IMR-90 (cell line): ENCODE results near the gene KLC3. TPM values are rescaled to one million over a fixed set of nuclear protein-coding genes. Genes with fewer than 3 reads are reported as not detected.

Source experiments
- ATAC-seq: fragments of 200-7000 bp; cut with Tn5 transposase; 2 replicates; pipeline ENCODE4 v1.9.1; 2020; ENCODE audit warnings: low read depth, mild to moderate bottlenecking, moderate library complexity
- BruUV-seq: library from RNA; stranded (reverse); fragments of 400-500 nt; replicated peaks from 2 replicates; lab custom pipeline; 2021; lab: Mats Ljungman, UMichigan
- CTCF ChIA-PET: fragments of 300-600 bp; formaldehyde crosslinking; extraction: SDS; loops from one replicate; lab custom pipeline; 2021; ENCODE audit warnings: antibody characterized with exemption; lab: Yijun Ruan, JAX
- POLR2A ChIA-PET: fragments of 300-600 bp; sonication (Branson Sonifier 250); formaldehyde crosslinking; loops from one replicate; lab custom pipeline; 2022; ENCODE audit warnings: antibody characterized with exemption; ENCODE audit not compliant: unreplicated experiment; lab: Charles Lee
- DNase-seq: peaks from one replicate; pipeline ENCODE4 v3.0.0; 2013
- H2AFZ ChIP-seq: replicated peaks from 2 replicates; pipeline ENCODE3; 2013; ENCODE audit warnings: low read length, mild to moderate bottlenecking; ENCODE audit not compliant: poor library complexity
- H2AK5ac ChIP-seq: 2 replicates; pipeline ENCODE4 v1.6.1; 2013; ENCODE audit warnings: low read depth, low read length, inconsistent platforms
- H2AK9ac ChIP-seq: replicated peaks from 2 replicates; pipeline ENCODE3; 2013; ENCODE audit warnings: mild to moderate bottlenecking, low read depth, low read length, moderate library complexity; ENCODE audit not compliant: poor library complexity
- H2BK120ac ChIP-seq: 2 replicates; pipeline ENCODE4 v1.6.1; 2013; ENCODE audit warnings: low read depth, low read length, inconsistent platforms
- H2BK15ac ChIP-seq: 3 replicates; pipeline ENCODE4 v1.6.1; 2013; ENCODE audit warnings: low read depth, low read length, inconsistent platforms
- H2BK20ac ChIP-seq: 2 replicates; pipeline ENCODE4 v1.6.1; 2013; ENCODE audit warnings: low read depth, mild to moderate bottlenecking, inconsistent platforms, low read length, moderate library complexity
- H2BK5ac ChIP-seq: 2 replicates; pipeline ENCODE4 v1.6.1; 2013; ENCODE audit warnings: mild to moderate bottlenecking, low read depth, low read length, inconsistent platforms; ENCODE audit not compliant: poor library complexity, severe bottlenecking
- H3K14ac ChIP-seq: replicated peaks from 2 replicates; pipeline ENCODE4 v1.6.1; 2013; ENCODE audit warnings: low read depth, low read length, inconsistent platforms
- H3K18ac ChIP-seq: 2 replicates; pipeline ENCODE4 v1.6.1; 2013; ENCODE audit warnings: low read depth, low read length, control low read depth
- H3K23ac ChIP-seq: 2 replicates; pipeline ENCODE4 v1.6.1; 2013; ENCODE audit warnings: low read depth, low read length, inconsistent platforms
- H3K27ac ChIP-seq: 2 replicates; pipeline ENCODE4 v1.5.1; 2013; ENCODE audit warnings: mild to moderate bottlenecking, control low read depth, low read length; ENCODE audit not compliant: insufficient read depth
- H3K27me3 ChIP-seq: 2 replicates; pipeline ENCODE4 v1.6.1; 2013; ENCODE audit warnings: low read length; ENCODE audit not compliant: control insufficient read depth, insufficient read depth
- H3K36me3 ChIP-seq: 2 replicates; pipeline ENCODE4 v1.6.1; 2013; ENCODE audit warnings: low read length, mixed read lengths; ENCODE audit not compliant: control insufficient read depth, insufficient read depth
- H3K4ac ChIP-seq: 2 replicates; pipeline ENCODE4 v1.6.1; 2013; ENCODE audit warnings: low read depth, low read length, inconsistent platforms
- H3K4me1 ChIP-seq: 2 replicates; pipeline ENCODE4 v1.6.1; 2013; ENCODE audit warnings: low read length, mixed read lengths; ENCODE audit not compliant: control insufficient read depth, insufficient read depth
- H3K4me2 ChIP-seq: 2 replicates; pipeline ENCODE4 v1.6.1; 2013; ENCODE audit warnings: low read depth, mild to moderate bottlenecking, control low read depth, low read length, moderate library complexity
- H3K4me3 ChIP-seq: 2 replicates; pipeline ENCODE4 v1.5.1; 2013; ENCODE audit warnings: low read depth, mild to moderate bottlenecking, control low read depth, low read length, moderate library complexity; ENCODE audit not compliant: insufficient read depth
- H3K56ac ChIP-seq: 2 replicates; pipeline ENCODE4 v1.6.1; 2013; ENCODE audit warnings: low read length, inconsistent platforms; ENCODE audit not compliant: insufficient read depth; ENCODE audit errors: extremely low read depth
- H3K79me1 ChIP-seq, 2 experiments: 2 replicates each; pipeline ENCODE4 v1.6.1; 2013; ENCODE audit warnings: low read length in 2 of 2, inconsistent platforms in 1 of 2, low read depth in 1 of 2
- H3K9ac ChIP-seq: 2 replicates; pipeline ENCODE4 v1.6.1; 2013; ENCODE audit warnings: low read depth, low read length, control low read depth
- H3K9me1 ChIP-seq: 2 replicates; pipeline ENCODE4 v1.6.1; 2013; ENCODE audit warnings: low read length, inconsistent platforms; ENCODE audit not compliant: insufficient read depth
- H3K9me3 ChIP-seq: 2 replicates; pipeline ENCODE4 v1.6.1; 2013; ENCODE audit warnings: low read length; ENCODE audit not compliant: control insufficient read depth, insufficient read depth
- H4K20me1 ChIP-seq: 2 replicates; pipeline ENCODE4 v1.6.1; 2013; ENCODE audit warnings: low read length, inconsistent platforms; ENCODE audit not compliant: insufficient read depth
- H4K5ac ChIP-seq: 2 replicates; pipeline ENCODE4 v1.6.1; 2013; ENCODE audit warnings: mild to moderate bottlenecking, low read depth, low read length, control low read depth
- H4K8ac ChIP-seq, 2 experiments: 2 replicates each; pipeline ENCODE4 v1.6.1; 2013; ENCODE audit warnings: low read depth in 2 of 2, low read length in 2 of 2, control low read depth in 1 of 2, inconsistent platforms in 1 of 2
- H4K91ac ChIP-seq: 2 replicates; pipeline ENCODE4 v1.6.1; 2013; ENCODE audit warnings: low read depth, low read length, inconsistent platforms; ENCODE audit not compliant: insufficient read depth
- BHLHE40 ChIP-seq: fragments of 150-350 bp; IDR thresholded peaks from 2 replicates; pipeline ENCODE4 v1.6.1; 2016; ENCODE audit warnings: mild to moderate bottlenecking, low read depth, low read length
- CEBPB ChIP-seq: IDR thresholded peaks from 2 replicates; pipeline ENCODE4 v1.6.1; 2012; ENCODE audit warnings: low read depth, low read length, improper control_type of control experiment
- CHD1 ChIP-seq: IDR thresholded peaks from 2 replicates; pipeline ENCODE4 v1.6.1; 2012; ENCODE audit warnings: low read depth, low read length, improper control_type of control experiment
- FOS ChIP-seq: fragments of 150-350 bp; IDR thresholded peaks from 2 replicates; pipeline ENCODE4 v1.6.1; 2016; ENCODE audit warnings: low read depth, low read length
- MAFK ChIP-seq: IDR thresholded peaks from 2 replicates; pipeline ENCODE4 v1.6.1; 2012; ENCODE audit warnings: low read depth, low read length, improper control_type of control experiment
- MAZ ChIP-seq: IDR thresholded peaks from 2 replicates; pipeline ENCODE4 v1.6.1; 2012; ENCODE audit warnings: low read depth, mild to moderate bottlenecking, low read length, improper control_type of control experiment, moderate library complexity, borderline replicate concordance
- MXI1 ChIP-seq: IDR thresholded peaks from 2 replicates; pipeline ENCODE4 v1.6.1; 2012; ENCODE audit warnings: low read depth, mild to moderate bottlenecking, low read length, moderate library complexity, borderline replicate concordance
- NFE2L2 ChIP-seq: fragments of 150-350 bp; IDR thresholded peaks from 2 replicates; pipeline ENCODE4 v1.6.1; 2016; ENCODE audit warnings: low read depth, mild to moderate bottlenecking, low read length
- POLR2A ChIP-seq: IDR thresholded peaks from 2 replicates; pipeline ENCODE4 v1.6.1; 2012; ENCODE audit warnings: mild to moderate bottlenecking, low read depth, low read length
- RAD21 ChIP-seq: IDR thresholded peaks from 2 replicates; pipeline ENCODE4 v1.6.1; 2012; ENCODE audit warnings: low read length, improper control_type of control experiment
- RCOR1 ChIP-seq: IDR thresholded peaks from 2 replicates; pipeline ENCODE4 v1.6.1; 2012; ENCODE audit warnings: mild to moderate bottlenecking, low read length, improper control_type of control experiment; ENCODE audit not compliant: insufficient replicate concordance
- RFX5 ChIP-seq: IDR thresholded peaks from 2 replicates; pipeline ENCODE4 v1.8.0; 2012; ENCODE audit warnings: low read depth, mild to moderate bottlenecking, low read length, moderate library complexity
- SMC3 ChIP-seq: fragments of 150-350 bp; IDR thresholded peaks from 2 replicates; pipeline ENCODE4 v1.6.1; 2016; ENCODE audit warnings: low read depth, mild to moderate bottlenecking, antibody characterized with exemption, low read length, moderate library complexity
- USF2 ChIP-seq: fragments of 150-350 bp; IDR thresholded peaks from 2 replicates; pipeline ENCODE4 v1.6.1; 2017; ENCODE audit warnings: mild to moderate bottlenecking, antibody characterized with exemption, low read length, low read depth
- WGBS, 2 experiments: methylation state at CpG; one replicate each; pipeline versions ENCODE4 v1.1.5 to v1.1.7; 2013; ENCODE audit warnings: missing lambda C conversion rate in 2 of 2; ENCODE audit not compliant: insufficient read length in 1 of 2; ENCODE audit errors: extremely low coverage in 2 of 2; 5-methylcytosine and 5-hydroxymethylcytosine counted together
- dilution Hi-C: fragments of 300-500 bp; cut with HindIII; formaldehyde crosslinking; loops from one replicate; pipeline ENCODE4 v1.14.3; 2018; ENCODE audit warnings: low sequenced_read_pairs; ENCODE audit not compliant: unreplicated experiment
- in situ Hi-C: fragments of 300-500 bp; cut with MboI; formaldehyde crosslinking; loops from 3 replicates; pipeline ENCODE4 v1.14.3; 2019; ENCODE audit warnings: low sequenced_read_pairs, inconsistent platforms, mixed read lengths
- intact Hi-C: fragments of 100-400 bp; cut with micrococcal nuclease; formaldehyde crosslinking; loops from 2 replicates; pipeline ENCODE4 v1.10.0; 2022
- polyA plus RNA-seq, 3 experiments: library from polyadenylated mRNA; depleted of rRNA; stranded (reverse); fragments of >200 nt; gene quantifications; 2 replicates each; pipeline ENCODE4 v1.2.3, GENCODE V29; 2012; ENCODE audit warnings: low replicate concordance in 1 of 3
- total RNA-seq: library from RNA; depleted of rRNA; stranded (reverse); fragments of >200 nt; gene quantifications from 2 replicates; pipeline ENCODE4 v1.2.3, GENCODE V29; 2012
- TF ChIP-seq, protein P1 (sequence below): fragments of 150-350 bp; IDR thresholded peaks from 2 replicates; pipeline ENCODE4 v1.6.1; 2016; ENCODE audit warnings: low read depth, mild to moderate bottlenecking, low read length, moderate library complexity, borderline replicate concordance

Gene KLC3
- total and polyA plus RNA-seq, 2 of the 4 experiments (the other 2 are of a cell fraction): 0.14 to 0.18 TPM

GRCh38 chr19:45354241-45354842 lies 13.8 kb downstream of the KLC3 start:
- dilution Hi-C loops: no loop called here
- Histone ChIP-seq H2BK5ac (no peak overlapping the region), H3K36me3 (peaks cover 55% of the 10 kb centered on the region)

More at GRCh38 chr19:45354241-45354842, 13.8 kb downstream of the KLC3 start:
- ATAC-seq (no peak), DNase-seq (no peak)
- H3K27me3 ChIP-seq: no peaks in the 10 kb centered on the region
- no peak overlapping the region for H4K8ac ChIP-seq
- no peak overlapping the region for H3K9ac ChIP-seq
- H2AFZ ChIP-seq: no peak overlapping the region
- no peak overlapping the region for H4K5ac ChIP-seq
- TF ChIP-seq, protein P1, sequence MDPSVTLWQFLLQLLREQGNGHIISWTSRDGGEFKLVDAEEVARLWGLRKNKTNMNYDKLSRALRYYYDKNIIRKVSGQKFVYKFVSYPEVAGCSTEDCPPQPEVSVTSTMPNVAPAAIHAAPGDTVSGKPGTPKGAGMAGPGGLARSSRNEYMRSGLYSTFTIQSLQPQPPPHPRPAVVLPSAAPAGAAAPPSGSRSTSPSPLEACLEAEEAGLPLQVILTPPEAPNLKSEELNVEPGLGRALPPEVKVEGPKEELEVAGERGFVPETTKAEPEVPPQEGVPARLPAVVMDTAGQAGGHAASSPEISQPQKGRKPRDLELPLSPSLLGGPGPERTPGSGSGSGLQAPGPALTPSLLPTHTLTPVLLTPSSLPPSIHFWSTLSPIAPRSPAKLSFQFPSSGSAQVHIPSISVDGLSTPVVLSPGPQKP: no peak
- no peak for TF ChIP-seq POLR2A
- no peak for TF ChIP-seq FOS
- TF ChIP-seq MXI1: no peak
- no peak for TF ChIP-seq CHD1
- TF ChIP-seq RFX5: no peak
- TF ChIP-seq NFE2L2: no peak
- no peak for TF ChIP-seq MAFK
- TF ChIP-seq RCOR1: no peak
- TF ChIP-seq SMC3: no peak
- TF ChIP-seq USF2: no peak
- no peak for TF ChIP-seq BHLHE40
- TF ChIP-seq MAZ: no peak
- no peak for TF ChIP-seq CEBPB
- TF ChIP-seq RAD21: no peak
- no peak overlapping the region for H2BK120ac ChIP-seq
- H3K4me2 ChIP-seq: no peak overlapping the region
- in situ Hi-C loops (no loop called here), intact Hi-C loops (no loop called here)
- POLR2A ChIA-PET: no interaction called here
- H2AK9ac ChIP-seq: no peak overlapping the region
- no peak overlapping the region for H3K18ac ChIP-seq
- H3K79me1 ChIP-seq: peaks cover 0 to 10% of the 10 kb centered on the region in 2 experiments; a peak in 2 of 4 replicates
- no peak overlapping the region for H3K23ac ChIP-seq
- no peaks in the 10 kb centered on the region for H3K9me1 ChIP-seq
- no TSS peak for BruUV-seq
- H3K56ac ChIP-seq: no peak overlapping the region
- H4K20me1 ChIP-seq: peaks cover 7% of the 10 kb centered on the region; the same call in 1 of the 2 replicates
- H3K14ac ChIP-seq: no peak overlapping the region
- CTCF ChIA-PET: no interaction called here
- H3K4me1 ChIP-seq: no peaks in the 10 kb centered on the region
- H3K27ac ChIP-seq: no peak overlapping the region
- 93% methylated on average over 3 of the region's 11 CpGs; no CpG with 5 or more reads in 1 of the 2 experiments for WGBS, 2 experiments
- no peak overlapping the region for H3K4me3 ChIP-seq
- H2AK5ac ChIP-seq: no peak overlapping the region
- no peak overlapping the region for H2BK20ac ChIP-seq
- no peak overlapping the region for H2BK15ac ChIP-seq
- H4K91ac ChIP-seq: no peak overlapping the region
- no peak overlapping the region for H3K4ac ChIP-seq
- no peaks in the 10 kb centered on the region for H3K9me3 ChIP-seq
